Omental fat pad (tissue), 4 donors: ENCODE data around the gene CMC2. TPM values are rescaled to one million over a fixed set of nuclear protein-coding genes. Genes with fewer than 3 reads are reported as not detected.
A peak's percentile ranks its signal among the peaks of the same experiment; 100 is the strongest.

Source experiments
- ATAC-seq: fragments of 150-250 bp; one replicate; pipeline ENCODE4 v1.9.1; 2016; ENCODE audit warnings: mild to moderate bottlenecking, moderate library complexity; ENCODE audit not compliant: low FRiP score
- DNase-seq: peaks from one replicate; pipeline ENCODE4 v3.0.0-alpha.2; 2019; ENCODE audit warnings: low spot score
- CTCF ChIP-seq, 3 donors: fragments of 450-650 bp; IDR thresholded peaks; one replicate each; pipeline ENCODE4 v1.5.1; 2016 to 2017; ENCODE audit warnings: antibody characterized with exemption in 3 of 3, mild to moderate bottlenecking in 3 of 3, moderate library complexity in 2 of 3
- total RNA-seq, 4 donors: library from RNA; depleted of rRNA; stranded (reverse); fragments of >200 nt; gene quantifications; one replicate each; pipeline ENCODE4 v1.1.0, GENCODE V29; 2016

The CMC2 gene
- 10 to 100 TPM; 32.9 to 43.5 (median 34.0) TPM for total RNA-seq

- DNase-seq (peak; percentile 96), ATAC-seq (peak; percentile 98)
- no peak for TF ChIP-seq CTCF (IDR thresholded peaks at IDR 0.05)
These were observed at the start of gene CMC2, which contains the start of gene CENPN for GRCh38 chr16:81006813-81007695. TSS of gene CMC2 (minus strand) at chr16:81006885. CDS start at chr16:80997394, 9,491 bp downstream. TSS of gene CENPN (plus strand) at chr16:81007214. CDS start at chr16:81011940, 4,726 bp downstream.

- ATAC-seq (no peak), DNase-seq (no peak)
- TF ChIP-seq CTCF (IDR thresholded peaks at IDR 0.05): no peak
These were observed 47.1 kb upstream of the CMC2 start for GRCh38 chr16:81053761-81054160.

GRCh38 chr16:81042821-81043220 is 36.1 kb upstream of the CMC2 start:
- ATAC-seq: no peak
- TF ChIP-seq CTCF (IDR thresholded peaks at IDR 0.05): no peak

GRCh38 chr16:81041696-81042095 is 35.0 kb upstream of the CMC2 start:
- no peak for ATAC-seq
- DNase-seq: no peak
- TF ChIP-seq CTCF (IDR thresholded peaks at IDR 0.05): no peak

More at GRCh38 chr16:81042821-81043220, 36.1 kb upstream of the CMC2 start:
- DNase-seq: no peak

GRCh38 chr16:81040842-81041241 is 34.2 kb upstream of the CMC2 start:
- no peak for ATAC-seq
- TF ChIP-seq CTCF (IDR thresholded peaks at IDR 0.05): no peak
- DNase-seq: no peak

- ATAC-seq (no peak), DNase-seq (no peak)
- no peak for TF ChIP-seq CTCF (IDR thresholded peaks at IDR 0.05)
These were observed 33.4 kb upstream of the CMC2 start for GRCh38 chr16:81040131-81040530.
